Small intestine (tissue), 7 donors: ENCODE measurements around the gene SRPRA. TPM values are rescaled to one million over a fixed set of nuclear protein-coding genes. Genes with fewer than 3 reads are reported as not detected.

Source experiments
- DNase-seq, 2 donors: peaks; one replicate each; pipeline versions ENCODE4 v3.0.0 to v3.0.0-alpha.2; 2013
- FAIRE-seq: peaks from 2 replicates; lab custom pipeline; 2012; peaks lifted over from hg19 to GRCh38; lab: Jason Lieb, UNC
- H3K27ac ChIP-seq, 3 donors: one replicate each; pipeline ENCODE4 v1.5.1; 2013; ENCODE audit warnings: low read length in 2 of 3, mild to moderate bottlenecking in 2 of 3, control low read depth in 1 of 3, inconsistent platforms in 1 of 3, low read depth in 1 of 3, moderate library complexity in 1 of 3
- H3K27me3 ChIP-seq, 3 donors: one replicate each; pipeline ENCODE4 v1.6.1; 2013; ENCODE audit warnings: low read length in 3 of 3, inconsistent platforms in 1 of 3; ENCODE audit not compliant: control insufficient read depth in 3 of 3, insufficient read depth in 3 of 3
- H3K36me3 ChIP-seq, 3 donors: one replicate each; pipeline ENCODE4 v1.6.1; 2013; ENCODE audit warnings: low read length in 3 of 3, inconsistent platforms in 1 of 3, low read depth in 1 of 3, mild to moderate bottlenecking in 1 of 3, moderate library complexity in 1 of 3; ENCODE audit not compliant: control insufficient read depth in 3 of 3, insufficient read depth in 2 of 3
- H3K4me1 ChIP-seq, 3 donors: one replicate each; pipeline ENCODE4 v1.6.1; 2013; ENCODE audit warnings: low read length in 2 of 3, inconsistent platforms in 1 of 3, low read depth in 1 of 3, mild to moderate bottlenecking in 1 of 3, moderate library complexity in 1 of 3; ENCODE audit not compliant: control insufficient read depth in 3 of 3, insufficient read depth in 2 of 3
- H3K4me3 ChIP-seq, 3 donors: one replicate each; pipeline ENCODE4 v1.5.1; 2013; ENCODE audit warnings: low read length in 3 of 3, control low read depth in 1 of 3, inconsistent platforms in 1 of 3, low read depth in 1 of 3, mild to moderate bottlenecking in 1 of 3, moderate library complexity in 1 of 3
- H3K9me3 ChIP-seq, 2 donors: one replicate each; pipeline ENCODE4 v1.6.1; 2013; ENCODE audit warnings: low read depth in 1 of 2, low read length in 1 of 2; ENCODE audit not compliant: control insufficient read depth in 2 of 2, insufficient read depth in 1 of 2
- WGBS, 3 donors: extraction: QIAGEN DNeasy Blood & Tissue Kit; methylation state at CpG; one replicate each; pipeline ENCODE4 v1.1.7; 2013; 5-methylcytosine and 5-hydroxymethylcytosine counted together
- polyA plus RNA-seq, 4 donors: library from polyadenylated mRNA; stranded (reverse) in 3 of 4; unstranded in 1 of 4; fragments of 200-250 nt in 3 of 4; fragments of 120-200 nt in 1 of 4; gene quantifications; one replicate each; pipeline versions ENCODE4 v1.2.1 to v1.2.3, GENCODE V29; 2013
- donor health status: healthy with polysubstance abuse.
- donor health status: control.
- donor health status: control.
- donor health status: Bipolar disorder and iron deficiency.
- donor health status: healthy.

Gene SRPRA
- polyA plus RNA-seq, 4 donors = 20.0 to 74.2 (median 35.8) TPM

GRCh38 chr11:126231725-126232459 is 36.8 kb downstream of the SRPRA start:
- no peaks in the 10 kb centered on the region for H3K27me3 ChIP-seq
- DNase-seq (peak in 1 of 2 donors; percentile 34), FAIRE-seq (no peak)
- no peaks in the 10 kb centered on the region for H3K4me1 ChIP-seq
- 34 to 58% (median 40%) methylated on average over 6 of the region's 6 CpGs for WGBS, 3 donors
- H3K27ac ChIP-seq = no peak overlapping the region
- peaks cover 0 to 8% (median 2%) of the 10 kb centered on the region in 3 donors for H3K36me3 ChIP-seq
- H3K4me3 ChIP-seq = no peak overlapping the region
- no peaks in the 10 kb centered on the region for H3K9me3 ChIP-seq

DNA sequence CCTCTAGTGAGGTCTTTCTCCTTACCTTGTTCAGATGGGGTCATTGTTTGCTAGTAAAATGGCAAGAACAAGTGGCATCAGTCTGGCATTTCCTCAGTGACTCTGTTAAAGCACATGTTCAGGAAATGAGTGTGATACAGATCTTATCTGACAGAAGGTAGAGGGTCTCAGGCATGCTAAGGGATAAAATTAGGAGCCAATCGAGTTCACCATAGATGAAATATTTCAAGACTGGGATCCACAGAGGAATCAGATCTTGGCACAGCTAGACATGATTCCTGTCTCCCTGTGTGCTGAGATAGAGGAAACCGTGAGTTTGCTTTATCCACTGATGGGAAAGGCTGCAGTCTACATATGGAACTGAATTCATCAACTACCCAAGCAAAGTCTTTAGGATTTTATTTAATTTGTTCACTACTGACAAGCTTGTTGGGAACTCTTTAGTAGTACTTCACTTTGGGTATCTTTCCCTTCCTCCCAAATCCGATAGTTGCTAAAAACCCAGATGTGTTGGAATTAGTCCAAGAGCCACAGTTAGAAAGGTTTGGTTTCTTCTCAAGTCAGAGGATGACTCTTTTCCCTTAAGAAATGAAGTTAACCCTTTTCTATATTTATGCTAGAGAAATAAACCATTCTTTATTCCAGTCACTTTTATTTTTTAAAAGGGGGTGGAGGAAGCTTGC is 38.7 kb downstream of the SRPRA start:
- H3K27me3 ChIP-seq = no peaks in the 10 kb centered on the region
- H3K36me3 ChIP-seq = peaks cover 0 to 10% (median 0%) of the 10 kb centered on the region in 3 donors
- 63 to 84% (median 79%) methylated on average over 3 of the region's 3 CpGs for WGBS, 3 donors
- H3K4me3 ChIP-seq = no peak overlapping the region
- no peaks in the 10 kb centered on the region for H3K4me1 ChIP-seq
- no peaks in the 10 kb centered on the region for H3K9me3 ChIP-seq
- no peak for FAIRE-seq
- DNase-seq = no peak
- H3K27ac ChIP-seq = no peak overlapping the region

GRCh38 chr11:126226334-126227084 is 42.2 kb downstream of the SRPRA start:
- WGBS, 3 donors = 94 to 96% (median 96%) methylated on average over 11 of the region's 15 CpGs
- H3K9me3 ChIP-seq = no peaks in the 10 kb centered on the region
- DNase-seq (no peak), FAIRE-seq (no peak)
- no peak overlapping the region for H3K27ac ChIP-seq
- H3K36me3 ChIP-seq = peaks cover 0 to 9% (median 0%) of the 10 kb centered on the region in 3 donors
- H3K4me3 ChIP-seq = no peak overlapping the region
- no peaks in the 10 kb centered on the region for H3K27me3 ChIP-seq
- H3K4me1 ChIP-seq = no peaks in the 10 kb centered on the region

DNA sequence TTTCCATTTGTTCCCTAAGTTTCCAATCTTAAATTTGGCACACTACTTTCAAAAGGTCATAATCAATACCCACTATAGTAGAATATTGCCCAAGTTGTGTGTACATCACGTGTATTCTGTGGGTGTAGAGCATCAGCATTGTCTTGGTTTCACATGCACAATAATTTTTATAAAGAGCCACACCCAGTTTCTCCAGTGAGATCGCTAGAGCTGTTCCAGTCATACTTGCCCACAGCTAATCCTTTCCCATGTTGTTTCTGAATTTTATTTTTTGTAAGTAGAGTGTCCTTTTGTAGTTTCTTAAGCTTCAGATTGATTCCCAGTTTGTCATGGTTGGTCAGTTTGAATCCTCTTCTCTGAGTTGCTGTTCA is 43.4 kb downstream of the SRPRA start:
- Histone ChIP-seq H3K4me3 (no peak overlapping the region), H3K36me3 (peaks cover 0 to 11% (median 0%) of the 10 kb centered on the region in 3 donors), H3K9me3 (no peaks in the 10 kb centered on the region), H3K4me1 (no peaks in the 10 kb centered on the region), H3K27ac (no peak overlapping the region), H3K27me3 (no peaks in the 10 kb centered on the region)
- no peak for FAIRE-seq
- no peak for DNase-seq
- 81 to 90% (median 87%) methylated on average over 2 of the region's 2 CpGs for WGBS, 3 donors

GRCh38 chr11:126224647-126225294 is 43.9 kb downstream of the SRPRA start:
- Histone ChIP-seq H3K4me3 (no peak overlapping the region), H3K36me3 (peaks cover 0 to 12% (median 0%) of the 10 kb centered on the region in 3 donors), H3K4me1 (no peaks in the 10 kb centered on the region), H3K9me3 (no peaks in the 10 kb centered on the region), H3K27me3 (no peaks in the 10 kb centered on the region), H3K27ac (no peak overlapping the region)
- FAIRE-seq (no peak), DNase-seq (no peak)
- WGBS, 3 donors = 93 to 96% (median 94%) methylated on average over 6 of the region's 6 CpGs

GRCh38 chr11:126219547-126219946 is 49.1 kb downstream of the SRPRA start:
- Histone ChIP-seq H3K4me1 (peaks cover 2 to 16% (median 7%) of the 10 kb centered on the region in 3 donors), H3K9me3 (no peaks in the 10 kb centered on the region), H3K27me3 (no peaks in the 10 kb centered on the region), H3K4me3 (no peak overlapping the region), H3K27ac (no peak overlapping the region), H3K36me3 (peaks cover 0 to 8% (median 0%) of the 10 kb centered on the region in 3 donors)
- FAIRE-seq = no peak
- WGBS, 3 donors = 32 to 58% (median 51%) methylated on average over 4 of the region's 4 CpGs
- DNase-seq = peak in 1 of 2 donors; percentile 23

DNA sequence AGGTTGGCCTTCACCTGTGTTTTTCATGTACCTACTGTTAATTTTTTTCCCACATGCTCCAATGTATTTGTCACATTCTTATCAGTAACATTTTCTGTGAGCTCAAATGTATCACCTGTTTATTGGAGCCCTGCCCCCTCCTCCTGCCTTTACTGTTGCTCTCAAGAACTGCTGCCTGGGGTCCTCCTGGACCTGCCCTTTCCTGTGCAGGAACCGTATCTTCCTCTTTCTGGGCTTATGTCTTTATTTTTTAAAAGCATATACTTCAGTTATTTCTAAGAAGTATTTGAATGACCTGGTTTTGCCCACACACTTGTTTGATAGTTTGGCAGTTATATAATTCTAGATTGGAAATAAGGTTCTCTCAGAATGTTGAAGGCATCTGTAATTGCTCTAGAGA is 51.2 kb downstream of the SRPRA start:
- no peak overlapping the region for H3K27ac ChIP-seq
- H3K9me3 ChIP-seq = no peaks in the 10 kb centered on the region
- H3K36me3 ChIP-seq = peaks cover 0 to 6% (median 0%) of the 10 kb centered on the region in 3 donors
- FAIRE-seq (no peak), DNase-seq (peak; percentile 27 to 29)
- H3K27me3 ChIP-seq = no peaks in the 10 kb centered on the region
- no peak overlapping the region for H3K4me3 ChIP-seq
- WGBS, 3 donors = 35 to 44% (median 38%) methylated on average over 1 of the region's 1 CpG
- peaks cover 2 to 16% (median 8%) of the 10 kb centered on the region in 3 donors for H3K4me1 ChIP-seq
